OCI-M2 (cell line): ENCODE results near the gene STRN3.
"Not testable (repeated sequence)": the region's sequence is repeated elsewhere in the genome, so short reads cannot be mapped to it uniquely, and the experiment has no call there.

Source experiments
- DNase-seq: peaks from one replicate; lab custom pipeline; 2025; ENCODE audit not compliant: unreplicated experiment; lab: John Stamatoyannopoulos, UW

The STRN3 gene, protein sequence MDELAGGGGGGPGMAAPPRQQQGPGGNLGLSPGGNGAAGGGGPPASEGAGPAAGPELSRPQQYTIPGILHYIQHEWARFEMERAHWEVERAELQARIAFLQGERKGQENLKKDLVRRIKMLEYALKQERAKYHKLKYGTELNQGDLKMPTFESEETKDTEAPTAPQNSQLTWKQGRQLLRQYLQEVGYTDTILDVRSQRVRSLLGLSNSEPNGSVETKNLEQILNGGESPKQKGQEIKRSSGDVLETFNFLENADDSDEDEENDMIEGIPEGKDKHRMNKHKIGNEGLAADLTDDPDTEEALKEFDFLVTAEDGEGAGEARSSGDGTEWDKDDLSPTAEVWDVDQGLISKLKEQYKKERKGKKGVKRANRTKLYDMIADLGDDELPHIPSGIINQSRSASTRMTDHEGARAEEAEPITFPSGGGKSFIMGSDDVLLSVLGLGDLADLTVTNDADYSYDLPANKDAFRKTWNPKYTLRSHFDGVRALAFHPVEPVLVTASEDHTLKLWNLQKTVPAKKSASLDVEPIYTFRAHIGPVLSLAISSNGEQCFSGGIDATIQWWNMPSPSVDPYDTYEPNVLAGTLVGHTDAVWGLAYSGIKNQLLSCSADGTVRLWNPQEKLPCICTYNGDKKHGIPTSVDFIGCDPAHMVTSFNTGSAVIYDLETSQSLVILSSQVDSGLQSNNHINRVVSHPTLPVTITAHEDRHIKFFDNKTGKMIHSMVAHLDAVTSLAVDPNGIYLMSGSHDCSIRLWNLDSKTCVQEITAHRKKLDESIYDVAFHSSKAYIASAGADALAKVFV

DNA sequence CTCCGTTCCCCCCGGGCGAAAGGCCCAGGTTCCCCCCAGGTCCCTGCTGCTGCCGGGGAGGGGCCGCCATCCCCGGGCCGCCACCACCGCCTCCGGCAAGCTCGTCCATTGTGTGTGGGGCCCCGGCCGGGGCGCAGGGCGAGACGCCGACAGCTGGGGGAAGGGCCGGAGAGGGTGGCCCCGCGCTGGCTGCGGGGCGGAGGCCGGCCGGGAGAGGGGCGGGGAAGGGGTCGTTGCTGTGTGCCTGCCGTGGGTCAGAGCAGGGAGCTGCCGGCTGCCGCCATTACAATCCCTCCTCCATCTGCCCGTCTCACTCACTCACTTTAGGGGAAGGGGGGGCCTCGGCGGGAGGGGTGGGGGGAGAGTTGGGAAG, at the start of gene STRN3:
Gene STRN3, minus strand, starts transcription at position 303 of the 373 bp plus-strand sequence. Its CDS starts 194 bp downstream, at position 109.
- DNase-seq, result no peak

DNA sequence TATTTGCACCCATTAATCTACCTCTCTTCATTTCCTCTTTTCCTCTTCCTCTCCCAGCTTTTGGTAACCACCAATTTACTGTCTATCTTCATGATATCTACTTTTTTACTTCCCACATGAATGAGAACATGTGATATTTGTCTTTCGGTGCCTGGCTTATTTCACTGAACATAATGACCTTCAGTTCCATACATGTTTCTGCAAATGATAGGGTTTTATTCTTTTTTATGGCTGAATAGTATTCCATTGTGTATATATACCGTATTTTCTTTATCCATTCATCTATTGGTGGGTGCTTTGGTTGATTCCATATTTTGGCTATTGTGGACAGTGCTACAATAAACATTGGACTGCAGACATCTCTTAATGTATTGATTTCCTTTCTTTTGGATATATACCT, 49.0 kb upstream of the STRN3 start:
- no peak for DNase-seq

DNA sequence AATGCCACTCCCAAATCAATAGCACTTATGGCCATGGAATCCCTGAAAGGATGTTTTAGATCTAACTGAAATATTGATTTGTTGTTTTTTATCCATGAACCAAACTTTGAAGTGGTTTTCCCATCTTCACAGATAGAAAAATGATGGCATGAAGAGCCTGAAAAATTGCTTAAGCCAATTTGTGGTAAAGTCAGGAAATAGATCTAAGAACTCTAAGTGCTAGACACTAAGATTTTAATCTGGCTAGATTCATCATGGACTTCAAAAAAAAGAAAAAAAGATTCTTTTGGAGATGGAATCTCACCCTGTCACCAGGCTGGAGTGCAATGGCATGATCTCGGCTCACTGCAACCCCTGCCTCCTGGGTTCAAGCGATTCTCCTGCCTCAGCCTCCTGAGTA, 45.0 kb upstream of the STRN3 start:
- no peak for DNase-seq

DNA sequence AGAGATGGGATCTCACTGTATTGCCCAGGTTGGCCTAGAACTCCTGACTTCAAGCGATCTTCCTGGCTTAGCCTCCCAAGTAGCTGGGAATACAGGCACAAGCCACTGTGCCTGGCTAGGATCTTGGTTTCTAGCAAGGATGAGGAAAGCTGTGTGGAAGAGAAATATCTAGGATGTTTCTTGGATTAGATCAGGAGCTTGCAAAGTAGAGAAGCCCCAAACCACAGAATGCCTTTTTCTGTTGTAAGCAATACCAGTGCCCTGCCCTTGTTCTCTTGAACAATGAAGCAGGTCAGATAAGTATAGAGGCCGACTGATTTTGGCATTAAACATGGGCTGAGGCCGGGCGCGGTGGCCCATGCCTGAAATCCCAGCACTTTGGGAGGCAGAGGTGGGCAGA, 44.3 kb upstream of the STRN3 start:
- DNase-seq, result no peak

DNA sequence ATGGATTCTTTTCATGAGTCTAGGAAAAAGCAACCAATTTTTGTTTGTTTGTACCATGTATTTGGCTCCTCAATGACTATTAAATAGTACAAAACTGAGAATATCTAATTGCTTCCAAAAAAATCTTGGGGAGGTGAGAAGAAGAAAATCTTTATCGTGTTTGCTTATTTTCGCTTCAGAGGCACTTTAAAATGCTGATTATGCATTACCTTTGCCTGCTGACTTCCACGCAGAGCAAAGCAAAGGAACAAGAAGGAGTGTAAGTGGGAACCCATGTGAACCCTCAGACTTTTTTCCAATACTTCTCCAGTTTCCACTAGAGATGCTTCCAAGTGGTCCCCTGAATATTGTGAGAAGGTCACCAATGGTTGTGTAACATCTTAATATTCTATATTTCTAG, 43.2 kb upstream of the STRN3 start:
- DNase-seq, result no peak

DNA sequence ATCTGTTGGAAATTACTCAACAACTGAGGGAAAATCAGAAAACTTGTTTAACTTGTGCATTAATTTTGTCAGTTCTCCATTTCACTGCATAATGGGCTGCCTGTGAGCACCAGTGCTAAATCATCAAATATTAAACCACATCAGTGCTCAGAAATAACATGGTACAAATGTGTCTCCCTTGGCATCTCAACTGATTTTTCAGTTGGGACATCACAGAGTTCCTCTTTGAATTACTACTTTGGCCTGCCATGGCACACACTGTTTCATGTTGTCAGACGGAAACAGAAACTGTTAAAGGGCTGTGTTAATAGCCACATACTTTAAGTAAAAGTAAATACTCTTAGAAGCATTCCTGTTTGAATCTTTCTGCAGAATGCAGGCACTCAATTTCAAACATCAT, 42.1 kb upstream of the STRN3 start:
- no peak for DNase-seq

DNA sequence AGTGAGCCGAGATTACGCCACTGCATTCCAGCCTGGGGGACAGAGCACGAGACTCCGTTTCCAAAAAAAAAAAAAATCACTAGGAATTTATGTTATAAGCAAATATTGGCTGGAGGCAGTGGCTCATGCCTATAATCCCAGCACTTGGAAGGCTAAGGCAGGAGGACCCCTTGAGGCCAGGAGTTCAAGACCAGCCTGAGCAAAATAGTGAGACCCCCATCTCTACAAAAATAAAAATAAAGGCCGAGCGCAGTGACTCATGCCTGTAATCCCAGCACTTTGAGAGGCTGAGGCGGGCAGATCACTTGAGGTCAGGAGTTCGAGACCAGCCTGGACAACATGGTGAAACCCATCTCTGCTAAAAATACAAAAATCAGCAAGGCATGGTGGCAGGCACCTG, 36.7 kb upstream of the STRN3 start:
- DNase-seq, result not testable (repeated sequence)

DNA sequence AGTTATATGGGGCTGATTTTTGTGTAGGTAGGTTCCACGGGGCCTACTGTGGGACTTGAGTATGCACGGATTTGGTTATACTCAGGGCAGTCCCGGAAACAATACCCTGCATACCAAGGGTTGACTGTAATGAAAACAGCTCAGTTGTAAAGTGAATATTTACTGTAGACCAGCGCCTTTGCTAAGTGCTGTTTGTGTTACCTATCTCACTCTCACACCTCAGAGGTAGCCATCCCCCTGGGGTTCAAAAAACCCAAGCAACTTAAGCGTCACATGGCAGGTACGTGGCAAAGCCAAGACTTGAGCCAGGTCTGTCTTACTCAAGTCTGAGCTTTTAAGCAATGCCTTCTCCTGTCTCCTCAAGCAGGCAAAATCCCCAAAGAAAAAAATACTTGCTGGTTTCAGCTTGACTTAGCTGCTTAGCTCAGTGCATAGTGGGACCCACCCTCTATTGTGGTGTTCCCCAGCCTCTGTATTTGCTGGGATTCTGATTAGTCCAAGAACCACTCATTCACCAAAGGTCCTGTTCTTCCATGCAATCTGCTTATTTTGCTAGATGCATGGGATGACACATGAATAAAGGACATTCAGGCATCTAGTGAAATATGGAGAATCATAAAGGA, 34.2 kb upstream of the STRN3 start:
- DNase-seq, result no peak

DNA sequence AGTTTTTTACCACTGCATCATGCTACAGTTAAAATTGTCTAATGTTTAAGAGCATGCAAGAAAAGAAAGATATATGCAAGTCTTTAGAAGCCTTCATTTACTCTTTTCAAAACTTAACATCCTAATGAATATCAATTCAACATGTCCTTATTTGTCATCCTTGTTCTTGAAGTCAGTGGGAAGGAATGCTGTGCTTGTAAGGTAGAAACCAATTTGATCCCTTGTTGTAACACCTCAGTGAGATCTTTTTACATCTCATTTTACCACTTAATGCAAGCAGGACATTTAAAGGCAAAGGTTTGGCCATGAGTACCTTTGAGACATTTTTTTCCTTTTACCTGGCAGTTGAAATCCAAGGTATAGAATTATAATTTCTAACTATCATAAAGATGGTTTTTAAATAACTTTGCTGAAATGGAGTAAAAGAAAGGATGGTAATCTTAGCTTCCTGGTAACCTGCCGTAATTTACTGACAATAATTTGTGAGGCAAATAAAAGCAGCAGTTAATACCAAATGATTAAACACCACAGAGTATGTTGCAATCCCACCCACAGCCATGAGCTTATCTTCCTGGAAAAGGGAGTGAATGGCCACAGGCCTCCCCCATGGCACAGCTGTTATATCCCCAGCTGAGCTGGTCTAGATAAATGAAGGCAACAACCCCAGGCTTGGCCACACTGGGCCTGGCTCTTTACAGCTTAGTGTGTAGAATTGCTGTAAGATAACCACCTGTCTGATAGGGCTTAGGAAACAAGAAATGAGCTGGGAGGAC, 33.2 kb upstream of the STRN3 start:
- peak; percentile 97 for DNase-seq

DNA sequence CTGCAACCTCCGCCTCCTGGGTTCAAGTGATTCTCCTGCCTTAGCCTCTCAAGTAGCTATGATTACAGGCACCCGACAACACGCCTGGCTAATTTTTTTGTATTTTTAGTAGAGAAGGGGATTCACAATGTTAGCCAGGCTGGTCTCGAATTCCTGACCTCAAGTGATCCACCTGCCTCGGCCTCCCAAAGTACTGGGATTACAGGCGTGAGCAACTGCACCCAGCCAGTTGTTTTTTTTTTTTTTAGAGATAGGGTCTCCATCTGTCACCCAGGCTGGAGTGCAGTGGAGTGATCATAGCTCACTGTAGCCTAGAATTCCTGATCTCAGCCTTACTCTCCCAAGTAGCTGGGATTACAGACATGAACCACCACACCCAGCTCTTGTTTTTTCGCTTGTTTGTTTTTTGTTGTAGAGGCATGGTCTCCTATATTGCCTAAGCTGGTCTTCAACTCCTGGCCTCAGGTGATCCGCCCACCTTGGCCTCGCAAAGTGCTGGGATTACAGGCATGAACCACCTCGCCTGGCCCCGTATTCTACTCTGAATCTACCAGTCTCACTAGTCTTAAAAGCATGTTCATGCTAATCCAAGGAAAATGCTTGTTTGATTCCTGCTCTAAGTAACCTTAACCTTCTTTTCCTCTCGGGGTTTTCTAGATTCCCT, 31.7 kb upstream of the STRN3 start:
- DNase-seq, result no peak

DNA sequence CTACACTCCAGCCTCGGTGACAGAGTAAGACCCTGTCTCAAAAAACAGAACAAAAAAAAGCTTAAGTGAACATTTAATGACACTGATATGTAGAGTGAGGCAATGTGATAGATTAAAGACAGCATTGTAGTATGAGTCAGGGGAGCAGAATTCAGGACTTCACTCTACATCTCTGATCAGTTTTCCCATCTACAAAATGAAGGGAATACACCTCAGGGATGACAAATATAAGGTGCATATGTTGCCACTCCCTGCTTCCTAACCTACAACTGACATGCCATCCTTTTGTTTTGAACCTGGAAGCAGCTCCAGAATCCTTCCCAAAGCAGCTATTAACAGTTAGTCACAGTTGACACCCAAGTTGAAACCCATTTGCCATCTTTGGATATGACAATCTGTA, 30.9 kb upstream of the STRN3 start:
- DNase-seq, result no peak

DNA sequence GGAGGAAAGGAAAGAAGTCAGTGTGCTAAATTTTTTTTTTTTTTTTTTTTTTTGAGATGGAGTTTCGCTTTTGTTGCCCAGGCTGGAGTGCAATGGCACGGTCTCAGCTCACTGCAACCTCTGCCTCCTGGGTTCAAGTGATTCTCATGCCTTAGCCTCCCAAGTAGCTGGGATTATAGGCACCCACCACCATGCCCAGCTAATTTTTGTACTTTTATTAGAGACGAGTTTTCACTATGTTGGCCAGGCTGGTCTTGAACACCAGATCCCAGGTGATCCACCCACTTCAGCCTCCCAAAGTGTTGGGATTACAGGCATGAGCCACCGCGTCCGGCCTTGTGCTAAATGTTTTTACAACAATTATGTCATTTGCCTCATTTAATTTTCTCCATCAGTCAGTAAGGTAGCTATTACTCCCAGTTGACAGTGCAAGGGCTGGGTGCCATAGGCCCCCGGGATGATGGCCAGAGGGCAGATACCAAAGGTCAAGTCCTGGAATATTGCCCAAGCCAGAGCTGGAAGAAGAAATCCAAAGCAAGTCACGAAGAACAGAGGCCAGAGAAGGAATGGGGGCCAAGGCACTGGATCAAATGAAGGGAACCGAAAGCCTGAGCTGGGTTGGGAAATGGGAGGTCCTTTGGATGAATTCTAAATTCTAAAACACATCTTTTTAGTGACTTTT, 26.9 kb upstream of the STRN3 start:
- not testable (repeated sequence) for DNase-seq

DNA sequence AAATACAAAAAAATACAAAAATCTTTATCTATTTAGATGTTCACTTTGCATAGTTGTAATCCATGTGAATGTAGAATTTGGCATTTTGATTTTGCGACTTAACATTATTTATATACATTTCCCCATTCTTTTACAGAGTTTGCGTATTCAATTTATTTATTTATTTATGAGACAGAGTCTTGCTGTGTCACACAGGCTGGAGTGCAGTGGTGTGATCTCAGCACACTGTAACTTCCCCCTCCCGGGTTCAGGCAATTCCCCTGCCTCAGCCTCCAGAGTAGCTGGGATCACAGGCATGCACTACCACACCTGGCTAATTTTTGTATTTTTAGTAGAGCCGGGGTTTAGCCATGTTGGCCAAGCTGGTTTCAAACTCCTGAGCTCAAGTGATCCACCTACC, 25.3 kb upstream of the STRN3 start:
- DNase-seq, result no peak

DNA sequence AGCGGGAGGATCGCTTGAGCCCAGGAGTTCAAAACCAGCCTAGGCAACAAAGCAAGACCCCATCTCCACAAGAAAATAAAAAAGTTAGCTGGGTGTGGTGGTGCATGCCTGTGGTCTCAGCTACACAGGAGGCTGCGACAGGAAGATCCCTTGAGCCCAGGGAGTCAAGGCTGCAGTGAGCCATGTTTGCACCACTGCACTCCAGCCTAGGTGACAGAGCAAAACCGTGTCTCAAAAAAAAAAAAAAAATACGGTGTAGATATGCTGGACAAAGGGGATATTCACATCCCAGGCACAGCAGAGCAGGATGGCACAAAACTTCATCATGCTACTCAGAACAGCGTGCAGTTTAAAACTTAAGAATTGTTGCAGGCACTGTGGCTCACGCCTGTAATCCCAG, 24.8 kb upstream of the STRN3 start:
- no peak for DNase-seq

DNA sequence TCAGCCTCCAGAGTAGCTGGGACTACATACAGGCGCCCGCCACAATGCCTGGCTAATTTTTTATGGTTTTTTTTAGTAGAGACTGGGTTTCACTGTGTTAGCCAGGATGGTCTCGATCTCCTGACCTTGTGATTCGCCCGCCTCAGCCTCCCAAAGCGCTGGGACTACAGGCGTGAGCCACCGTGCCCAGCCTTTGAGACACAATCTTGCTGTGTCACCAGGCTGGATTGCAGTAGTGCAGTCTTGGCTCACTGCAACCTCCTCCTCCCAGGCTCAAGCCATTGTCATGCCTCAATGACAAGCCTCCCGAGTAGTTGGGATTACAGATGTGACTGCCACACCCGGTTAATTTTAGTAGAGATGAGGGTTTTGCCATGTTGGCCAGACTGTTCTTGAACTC, 21.3 kb upstream of the STRN3 start:
- DNase-seq, result no peak

DNA sequence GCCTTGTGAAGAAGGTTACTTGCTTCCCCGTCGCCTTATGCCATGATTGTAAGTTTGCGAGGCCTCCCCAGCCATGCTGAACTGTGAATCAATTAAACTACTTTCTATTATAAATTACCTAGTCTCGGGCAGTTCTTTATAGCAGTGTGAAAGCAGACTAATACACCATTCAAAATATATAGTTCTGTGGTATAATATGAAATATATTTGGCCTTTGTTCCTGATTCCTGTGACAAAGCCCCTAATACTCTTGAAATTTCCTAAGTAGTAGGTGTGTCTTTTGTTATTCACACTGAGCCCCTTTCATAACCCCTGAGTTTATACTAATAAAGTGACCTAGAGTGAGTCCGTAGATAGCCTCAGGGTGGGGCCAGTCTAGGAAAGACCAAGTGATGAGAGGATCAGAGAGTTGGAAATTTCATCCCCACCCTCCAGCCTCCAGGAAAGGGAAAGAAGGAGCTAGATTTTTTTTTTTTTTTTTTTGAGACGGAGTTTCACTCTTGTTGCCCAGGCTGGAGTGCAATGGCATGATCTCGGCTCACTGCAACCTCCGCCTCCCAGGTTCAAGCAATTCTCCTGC, 19.4 kb upstream of the STRN3 start:
- DNase-seq, result no peak

DNA sequence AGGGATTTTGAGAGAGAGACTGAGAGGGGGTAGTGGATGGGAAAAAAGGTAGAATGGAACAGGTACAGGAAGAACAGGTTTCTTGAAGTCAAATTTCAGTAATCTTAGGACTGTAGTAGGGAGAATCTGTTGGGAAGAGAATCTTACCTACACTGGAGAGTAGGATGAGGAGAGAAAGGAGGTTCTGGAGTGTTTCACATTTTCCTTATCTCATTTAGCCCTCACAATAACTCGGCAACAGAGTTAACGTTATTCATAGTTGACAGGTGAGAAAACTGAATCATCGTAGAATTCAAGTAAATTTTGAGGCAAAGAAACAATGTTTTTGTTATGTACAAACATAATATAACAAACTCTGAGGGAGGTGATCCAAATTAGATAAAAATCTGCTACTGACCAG, 17.2 kb upstream of the STRN3 start:
- DNase-seq, result no peak

DNA sequence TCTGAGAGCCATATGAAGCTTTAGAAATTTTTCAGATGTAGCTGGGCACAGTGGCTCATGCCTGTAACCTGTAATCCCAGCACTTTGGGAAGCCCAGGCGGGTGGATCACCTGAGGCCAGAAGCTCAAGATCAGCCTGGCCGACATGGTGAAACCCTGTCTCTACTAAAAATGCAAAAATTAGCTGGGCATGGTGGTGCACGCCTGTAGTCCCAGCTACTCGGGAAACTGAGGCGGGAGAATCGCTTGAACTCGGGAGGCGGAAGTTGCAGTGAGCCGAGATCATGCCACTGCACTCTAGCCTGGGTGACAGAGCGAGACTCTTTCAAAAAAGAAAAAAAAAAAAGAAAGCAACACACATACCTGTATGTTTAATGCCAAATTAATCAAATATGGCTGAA, 16.7 kb upstream of the STRN3 start:
- DNase-seq, result not testable (repeated sequence)

DNA sequence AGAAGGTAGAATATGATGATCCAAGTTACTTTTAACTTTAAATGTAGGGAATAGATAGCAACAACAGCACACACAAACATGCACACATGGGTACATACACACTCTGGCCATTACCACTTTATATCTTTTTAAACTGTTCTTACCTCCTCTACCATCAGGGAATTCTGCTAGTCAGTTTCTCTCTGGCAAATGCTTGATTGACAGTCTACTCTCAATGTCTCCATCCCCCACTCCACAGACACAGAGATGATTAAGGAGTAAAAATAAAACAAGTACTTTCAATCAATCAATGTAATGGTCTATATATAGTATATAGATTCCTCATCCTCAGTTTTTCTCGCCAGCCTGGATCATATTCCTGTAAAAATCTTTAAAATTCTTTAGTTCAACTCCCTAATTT, 16.1 kb upstream of the STRN3 start:
- no peak for DNase-seq
